Aorta (tissue), 5 donors: ENCODE results near the gene SAMD4A. TPM values are rescaled to one million over a fixed set of nuclear protein-coding genes. Genes with fewer than 3 reads are reported as not detected.
"Not testable (repeated sequence)": the region's sequence is repeated elsewhere in the genome, so short reads cannot be mapped to it uniquely, and the experiment has no call there.

Source experiments
- ATAC-seq: fragments of 200-7000 bp; cut with Tn5 transposase; one replicate; pipeline ENCODE4 v1.9.1; 2022; ENCODE audit warnings: moderate library complexity; ENCODE audit not compliant: low FRiP score
- DNase-seq, 2 donors: peaks; one replicate each; pipeline ENCODE4 v3.0.0-alpha.2; 2020
- H3K27ac ChIP-seq, 2 donors: one replicate each; pipeline ENCODE4 v1.5.1; 2013; ENCODE audit warnings: low read length in 2 of 2, mild to moderate bottlenecking in 2 of 2, moderate library complexity in 2 of 2, control low read depth in 1 of 2, inconsistent platforms in 1 of 2, low read depth in 1 of 2
- H3K27me3 ChIP-seq, 2 donors: one replicate each; pipeline ENCODE4 v1.6.1; 2013; ENCODE audit warnings: control low read depth in 1 of 2, low read length in 1 of 2, mild to moderate bottlenecking in 1 of 2, moderate library complexity in 1 of 2; ENCODE audit not compliant: insufficient read depth in 2 of 2, control insufficient read depth in 1 of 2
- H3K36me3 ChIP-seq, 2 donors: one replicate each; pipeline ENCODE4 v1.6.1; 2013; ENCODE audit warnings: control low read depth in 1 of 2, low read length in 1 of 2, mild to moderate bottlenecking in 1 of 2; ENCODE audit not compliant: insufficient read depth in 2 of 2, control insufficient read depth in 1 of 2
- H3K4me1 ChIP-seq, 2 donors: one replicate each; pipeline ENCODE4 v1.6.1; 2013; ENCODE audit warnings: low read length in 2 of 2, control low read depth in 1 of 2, mild to moderate bottlenecking in 1 of 2, moderate library complexity in 1 of 2; ENCODE audit not compliant: insufficient read depth in 2 of 2, control insufficient read depth in 1 of 2
- H3K4me3 ChIP-seq, 2 donors: one replicate each; pipeline ENCODE4 v1.5.1; 2013; ENCODE audit warnings: low read length in 2 of 2, control low read depth in 1 of 2, mild to moderate bottlenecking in 1 of 2
- H3K9me3 ChIP-seq: one replicate; pipeline ENCODE4 v1.6.1; 2013; ENCODE audit warnings: mild to moderate bottlenecking, low read length; ENCODE audit not compliant: control insufficient read depth
- WGBS, 2 donors: extraction: QIAGEN DNeasy Blood & Tissue Kit; methylation state at CpG; one replicate each; pipeline ENCODE4 v1.1.7; 2013; 5-methylcytosine and 5-hydroxymethylcytosine counted together
- intact Hi-C, 2 donors: fragments of 100-400 bp; cut with DNase I; formaldehyde crosslinking; loops; one replicate each; pipeline versions ENCODE4 v1.14.2 to v1.15.0; 2022
- polyA plus RNA-seq, 2 donors: library from polyadenylated mRNA; stranded (reverse); fragments of 200-250 nt; gene quantifications; one replicate each; pipeline ENCODE4 v1.2.3, GENCODE V29; 2013
- total RNA-seq, 2 donors: library from RNA; stranded (reverse); fragmentation: NEBNext Ultra II Directional; extraction: Animal tissue kit (Norgen Biotek cat#: 25700); gene quantifications; one replicate each; pipeline ENCODE4 v1.2.1, GENCODE V29; 2021
- donor health status: healthy with polysubstance abuse.
- donor health status: Bipolar disorder and iron deficiency.
- donor health status: DM: no; HTN: no; CAD: no.
- donor health status: DM: no; HTN: no; CAD: no.
- donor health status: DM: yes; HTN: yes; CAD: no.

SAMD4A gene
- total and polyA plus RNA-seq, 4 donors = 18.8 to 386 (median 102) TPM

- Histone ChIP-seq H3K27ac (no peak overlapping the region), H3K4me3 (no peak overlapping the region), H3K36me3 (peaks cover 0 to 3% of the 10 kb centered on the region in 2 donors), H3K27me3 (no peaks in the 10 kb centered on the region), H3K4me1 (peaks cover 0 to 5% of the 10 kb centered on the region in 2 donors), H3K9me3 (no peaks in the 10 kb centered on the region)
- DNase-seq (no peak), ATAC-seq (no peak)
- 95 to 97% methylated on average over 1 of the region's 1 CpG for WGBS, 2 donors
- intact Hi-C loops = no loop called here
Measured at GRCh38 chr14:54747616-54748015, 180.7 kb downstream of the SAMD4A start.

- 88 to 89% methylated on average over 4 of the region's 4 CpGs for WGBS, 2 donors
- H3K4me3 ChIP-seq = no peak overlapping the region
- ATAC-seq (no peak), DNase-seq (no peak)
- H3K36me3 ChIP-seq = peaks cover 0 to 3% of the 10 kb centered on the region in 2 donors
- no peaks in the 10 kb centered on the region for H3K27me3 ChIP-seq
- no peaks in the 10 kb centered on the region for H3K9me3 ChIP-seq
- peaks cover 0 to 4% of the 10 kb centered on the region in 2 donors for H3K4me1 ChIP-seq
- intact Hi-C loops = no loop called here
- peak overlapping the region in 1 of 2 donors; percentile 15 for H3K27ac ChIP-seq
Measured at GRCh38 chr14:54749180-54749579, 182.3 kb downstream of the SAMD4A start.

GRCh38 chr14:54749727-54750126, 182.8 kb downstream of the SAMD4A start:
- H3K4me3 ChIP-seq = no peak overlapping the region

GRCh38 chr14:54752611-54753010, 185.7 kb downstream of the SAMD4A start:
- intact Hi-C loops, H3K4me3 ChIP-seq, H3K36me3 ChIP-seq, H3K27ac ChIP-seq, ATAC-seq, H3K4me1 ChIP-seq, H3K27me3 ChIP-seq, H3K9me3 ChIP-seq, DNase-seq: not testable (repeated sequence)
- 14 to 20% methylated on average over 9 of the region's 9 CpGs for WGBS, 2 donors

More at GRCh38 chr14:54749727-54750126, 182.8 kb downstream of the SAMD4A start:
- Histone ChIP-seq H3K27ac (no peak overlapping the region), H3K36me3 (peaks cover 0 to 3% of the 10 kb centered on the region in 2 donors), H3K4me1 (peaks cover 0 to 4% of the 10 kb centered on the region in 2 donors), H3K9me3 (no peaks in the 10 kb centered on the region), H3K27me3 (no peaks in the 10 kb centered on the region)
- DNase-seq (no peak), ATAC-seq (no peak)
- intact Hi-C loops = no loop called here
- 82 to 86% methylated on average over 5 of the region's 5 CpGs for WGBS, 2 donors

GRCh38 chr14:54753396-54753795, 186.5 kb downstream of the SAMD4A start:
- H3K36me3 ChIP-seq, intact Hi-C loops, H3K27me3 ChIP-seq, DNase-seq, H3K9me3 ChIP-seq, H3K4me1 ChIP-seq, H3K4me3 ChIP-seq, ATAC-seq, H3K27ac ChIP-seq: not testable (repeated sequence)
- WGBS, 2 donors = 77 to 78% methylated on average over 3 of the region's 3 CpGs

- Histone ChIP-seq H3K9me3 (no peaks in the 10 kb centered on the region), H3K27me3 (no peaks in the 10 kb centered on the region), H3K4me1 (no peaks in the 10 kb centered on the region), H3K36me3 (peaks cover 0 to 5% of the 10 kb centered on the region in 2 donors), H3K4me3 (no peak overlapping the region), H3K27ac (no peak overlapping the region)
- ATAC-seq = no peak
- no peak for DNase-seq
- intact Hi-C loops = no loop called here
- WGBS, 2 donors = 94 to 95% methylated on average over 6 of the region's 6 CpGs
Measured at GRCh38 chr14:54754116-54754622, 187.2 kb downstream of the SAMD4A start.

GRCh38 chr14:54754623-54755386, 187.9 kb downstream of the SAMD4A start:
- intact Hi-C loops = no loop called here
- H3K36me3 ChIP-seq = peaks cover 0 to 4% of the 10 kb centered on the region in 2 donors

GRCh38 chr14:54756656-54757392, 189.9 kb downstream of the SAMD4A start:
- ATAC-seq (no peak), DNase-seq (no peak)
- intact Hi-C loops = no loop called here
- H3K4me1 ChIP-seq = no peaks in the 10 kb centered on the region
- H3K27me3 ChIP-seq = no peaks in the 10 kb centered on the region
- H3K27ac ChIP-seq = no peak overlapping the region
- peaks cover 3 to 6% of the 10 kb centered on the region in 2 donors for H3K36me3 ChIP-seq
- WGBS, 2 donors = 85 to 93% methylated on average over 3 of the region's 3 CpGs
- H3K4me3 ChIP-seq = no peak overlapping the region
- no peaks in the 10 kb centered on the region for H3K9me3 ChIP-seq

More at GRCh38 chr14:54754623-54755386, 187.9 kb downstream of the SAMD4A start:
- DNase-seq (no peak), ATAC-seq (no peak)
- Histone ChIP-seq H3K4me1 (no peaks in the 10 kb centered on the region), H3K27ac (peak overlapping the region in 1 of 2 donors; percentile 26), H3K4me3 (no peak overlapping the region), H3K27me3 (no peaks in the 10 kb centered on the region), H3K9me3 (no peaks in the 10 kb centered on the region)
- 88% methylated on average over 11 of the region's 11 CpGs for WGBS, 2 donors
